Glutamatergic neuron (in vitro differentiated cells): ENCODE measurements around the gene RAB3GAP2. TPM values are rescaled to one million over a fixed set of nuclear protein-coding genes. Genes with fewer than 3 reads are reported as not detected.

Source experiments
- DNase-seq: peaks from one replicate; pipeline ENCODE4 v3.0.0; 2022
- H3K27ac Mint-ChIP-seq: one replicate; pipeline ENCODE4 v1.8.0; 2020; ENCODE audit warnings: mild to moderate bottlenecking, mixed read lengths, inconsistent platforms; ENCODE audit not compliant: unreplicated experiment
- H3K27me3 Mint-ChIP-seq: one replicate; pipeline ENCODE4 v1.8.0; 2020; ENCODE audit warnings: mild to moderate bottlenecking, moderate library complexity, mixed read lengths, inconsistent platforms; ENCODE audit not compliant: unreplicated experiment
- H3K36me3 Mint-ChIP-seq: one replicate; pipeline ENCODE4 v1.8.0; 2020; ENCODE audit warnings: mild to moderate bottlenecking, mixed read lengths, inconsistent platforms; ENCODE audit not compliant: unreplicated experiment
- H3K4me1 Mint-ChIP-seq: one replicate; pipeline ENCODE4 v1.8.0; 2020; ENCODE audit warnings: mild to moderate bottlenecking, low read depth, mixed read lengths, inconsistent platforms; ENCODE audit not compliant: unreplicated experiment
- H3K4me3 Mint-ChIP-seq: one replicate; pipeline ENCODE4 v1.8.0; 2020; ENCODE audit warnings: mild to moderate bottlenecking, mixed read lengths, inconsistent platforms; ENCODE audit not compliant: unreplicated experiment
- H3K9me3 Mint-ChIP-seq: one replicate; pipeline ENCODE4 v1.8.0; 2020; ENCODE audit warnings: mild to moderate bottlenecking, moderate library complexity, mixed read lengths, inconsistent platforms; ENCODE audit not compliant: unreplicated experiment
- CTCF ChIP-seq: fragments of 200-600 bp; sonication (generic); IDR thresholded peaks from one replicate; pipeline ENCODE4 v1.5.0; 2021; ENCODE audit not compliant: partially characterized antibody, unreplicated experiment
- total RNA-seq: library from RNA; stranded (reverse); fragmentation: NEBNext Ultra II Directional; extraction: Animal tissue kit (Norgen Biotek cat#: 25700); gene quantifications from one replicate; pipeline ENCODE4 v1.2.1, GENCODE V29; 2021; ENCODE audit not compliant: unreplicated experiment

The RAB3GAP2 gene
- total RNA-seq, 1 donor from 2014 or later = 65.3 TPM

GRCh38 chr1:220144051-220144450 is 128.2 kb downstream of the RAB3GAP2 start:
- TF ChIP-seq CTCF = no peak
- no peak for DNase-seq
- Mint-ChIP-seq H3K4me1 (no peaks in the 10 kb centered on the region), H3K36me3 (peaks cover 7% of the 10 kb centered on the region), H3K27ac (no peak overlapping the region), H3K9me3 (peaks cover 2% of the 10 kb centered on the region), H3K4me3 (no peak overlapping the region), H3K27me3 (no peaks in the 10 kb centered on the region)

GRCh38 chr1:220139966-220140365 is 132.3 kb downstream of the RAB3GAP2 start:
- no peak overlapping the region for H3K4me3 Mint-ChIP-seq
- H3K36me3 Mint-ChIP-seq = peaks cover 7% of the 10 kb centered on the region
- no peaks in the 10 kb centered on the region for H3K4me1 Mint-ChIP-seq
- no peak for TF ChIP-seq CTCF
- H3K9me3 Mint-ChIP-seq = no peaks in the 10 kb centered on the region
- no peaks in the 10 kb centered on the region for H3K27me3 Mint-ChIP-seq
- no peak overlapping the region for H3K27ac Mint-ChIP-seq
- DNase-seq = no peak

- no peak overlapping the region for H3K4me3 Mint-ChIP-seq
- no peak for DNase-seq
- no peaks in the 10 kb centered on the region for H3K9me3 Mint-ChIP-seq
- H3K36me3 Mint-ChIP-seq = peaks cover 7% of the 10 kb centered on the region
- H3K4me1 Mint-ChIP-seq = no peaks in the 10 kb centered on the region
- no peaks in the 10 kb centered on the region for H3K27me3 Mint-ChIP-seq
- no peak for TF ChIP-seq CTCF
- no peak overlapping the region for H3K27ac Mint-ChIP-seq
Observed at GRCh38 chr1:220137019-220137786, 135.1 kb downstream of the RAB3GAP2 start.

GRCh38 chr1:220135755-220136154 is 136.5 kb downstream of the RAB3GAP2 start:
- no peaks in the 10 kb centered on the region for H3K4me1 Mint-ChIP-seq
- H3K9me3 Mint-ChIP-seq = no peaks in the 10 kb centered on the region
- H3K4me3 Mint-ChIP-seq = no peak overlapping the region
- no peak for DNase-seq
- no peaks in the 10 kb centered on the region for H3K27me3 Mint-ChIP-seq
- H3K27ac Mint-ChIP-seq = no peak overlapping the region
- no peak for TF ChIP-seq CTCF
- peaks cover under 1% of the 10 kb centered on the region for H3K36me3 Mint-ChIP-seq

- no peak overlapping the region for H3K27ac Mint-ChIP-seq
- no peak for DNase-seq
- H3K9me3 Mint-ChIP-seq = no peaks in the 10 kb centered on the region
- H3K4me1 Mint-ChIP-seq = no peaks in the 10 kb centered on the region
- no peaks in the 10 kb centered on the region for H3K36me3 Mint-ChIP-seq
- H3K4me3 Mint-ChIP-seq = no peak overlapping the region
- no peaks in the 10 kb centered on the region for H3K27me3 Mint-ChIP-seq
- TF ChIP-seq CTCF = no peak
Observed at GRCh38 chr1:220129479-220130210, 142.6 kb downstream of the RAB3GAP2 start.
